ENCODE data around the gene HAPLN3.

GRCh38 chr15:88865498-88866099 is 29.7 kb downstream of the HAPLN3 start:
- no peak for TF ChIP-seq POLR2A (IDR thresholded peaks at IDR 0.05)
- TF ChIP-seq, protein P1, sequence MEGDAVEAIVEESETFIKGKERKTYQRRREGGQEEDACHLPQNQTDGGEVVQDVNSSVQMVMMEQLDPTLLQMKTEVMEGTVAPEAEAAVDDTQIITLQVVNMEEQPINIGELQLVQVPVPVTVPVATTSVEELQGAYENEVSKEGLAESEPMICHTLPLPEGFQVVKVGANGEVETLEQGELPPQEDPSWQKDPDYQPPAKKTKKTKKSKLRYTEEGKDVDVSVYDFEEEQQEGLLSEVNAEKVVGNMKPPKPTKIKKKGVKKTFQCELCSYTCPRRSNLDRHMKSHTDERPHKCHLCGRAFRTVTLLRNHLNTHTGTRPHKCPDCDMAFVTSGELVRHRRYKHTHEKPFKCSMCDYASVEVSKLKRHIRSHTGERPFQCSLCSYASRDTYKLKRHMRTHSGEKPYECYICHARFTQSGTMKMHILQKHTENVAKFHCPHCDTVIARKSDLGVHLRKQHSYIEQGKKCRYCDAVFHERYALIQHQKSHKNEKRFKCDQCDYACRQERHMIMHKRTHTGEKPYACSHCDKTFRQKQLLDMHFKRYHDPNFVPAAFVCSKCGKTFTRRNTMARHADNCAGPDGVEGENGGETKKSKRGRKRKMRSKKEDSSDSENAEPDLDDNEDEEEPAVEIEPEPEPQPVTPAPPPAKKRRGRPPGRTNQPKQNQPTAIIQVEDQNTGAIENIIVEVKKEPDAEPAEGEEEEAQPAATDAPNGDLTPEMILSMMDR (IDR thresholded peaks at IDR 0.05), result no peak

All from tibial nerve (tissue), 3 donors.